ENCODE results near the gene SSTR1.

The SSTR1 gene

GRCh38 chr14:38202444-38203191 is 5.1 kb upstream of the SSTR1 start:
- no peak for DNase-seq (ENCODE audit: low spot score)

DNA sequence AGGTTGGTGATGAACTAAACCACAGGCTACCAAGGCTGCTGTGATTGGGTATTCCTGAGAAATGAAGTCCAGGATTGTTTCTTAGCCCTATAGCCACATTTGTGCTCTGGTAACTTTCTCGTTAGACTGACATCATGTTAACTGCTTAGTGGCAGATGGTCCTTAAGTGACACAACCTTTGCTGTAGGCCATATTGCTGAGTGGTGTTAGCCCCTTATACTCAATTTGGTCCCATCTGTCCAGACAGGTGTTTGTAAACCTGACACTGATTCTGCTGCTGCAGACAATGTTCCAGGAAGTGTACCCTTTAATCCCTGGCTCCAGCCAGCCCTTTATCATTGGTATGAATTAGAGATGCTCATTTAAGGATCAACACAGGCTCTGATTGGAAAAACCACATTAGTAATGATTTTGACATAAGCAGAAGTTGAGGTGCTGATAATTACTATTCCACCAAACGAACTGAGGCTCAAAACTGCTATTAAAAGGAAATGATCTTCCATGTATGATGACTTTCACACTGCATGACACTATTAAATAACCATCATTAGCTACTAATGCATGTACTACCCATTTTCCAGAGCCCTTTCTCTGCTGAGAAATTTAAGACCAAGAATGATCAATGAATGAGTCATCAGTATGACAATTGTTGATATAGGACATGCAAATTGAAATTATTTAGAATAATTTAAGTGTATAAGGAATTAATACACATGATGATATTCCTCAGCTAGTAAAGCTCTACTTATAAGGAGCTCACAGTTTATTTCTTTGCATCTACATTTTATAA is 3.6 kb upstream of the SSTR1 start:
- no peak for DNase-seq (ENCODE audit: low spot score)

DNA sequence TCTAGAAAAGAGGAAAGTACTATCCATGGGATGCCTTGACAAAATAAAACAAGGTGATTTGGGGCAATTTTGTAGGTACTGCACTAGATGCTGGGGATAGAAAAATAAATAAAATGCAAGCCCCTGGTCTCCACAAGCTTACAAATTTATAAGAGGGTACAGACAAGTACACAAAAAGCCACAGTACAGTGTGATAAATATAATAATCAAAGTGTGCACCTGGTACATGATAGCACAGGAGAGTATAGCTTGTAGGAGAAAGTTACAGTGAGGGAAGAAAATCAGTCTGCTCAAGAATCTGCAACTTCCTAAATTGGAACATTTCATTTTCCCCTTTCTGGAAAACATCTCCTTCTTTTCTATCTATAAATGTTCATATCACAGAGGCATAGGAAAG is 3.0 kb upstream of the SSTR1 start:
- DNase-seq (ENCODE audit: low spot score) = no peak

- DNase-seq (ENCODE audit: low spot score) = no peak
Measured at GRCh38 chr14:38205119-38205813, 2.4 kb upstream of the SSTR1 start.

- DNase-seq (ENCODE audit: low spot score) = no peak
Measured at GRCh38 chr14:38205949-38206665, 1.6 kb upstream of the SSTR1 start.

DNA sequence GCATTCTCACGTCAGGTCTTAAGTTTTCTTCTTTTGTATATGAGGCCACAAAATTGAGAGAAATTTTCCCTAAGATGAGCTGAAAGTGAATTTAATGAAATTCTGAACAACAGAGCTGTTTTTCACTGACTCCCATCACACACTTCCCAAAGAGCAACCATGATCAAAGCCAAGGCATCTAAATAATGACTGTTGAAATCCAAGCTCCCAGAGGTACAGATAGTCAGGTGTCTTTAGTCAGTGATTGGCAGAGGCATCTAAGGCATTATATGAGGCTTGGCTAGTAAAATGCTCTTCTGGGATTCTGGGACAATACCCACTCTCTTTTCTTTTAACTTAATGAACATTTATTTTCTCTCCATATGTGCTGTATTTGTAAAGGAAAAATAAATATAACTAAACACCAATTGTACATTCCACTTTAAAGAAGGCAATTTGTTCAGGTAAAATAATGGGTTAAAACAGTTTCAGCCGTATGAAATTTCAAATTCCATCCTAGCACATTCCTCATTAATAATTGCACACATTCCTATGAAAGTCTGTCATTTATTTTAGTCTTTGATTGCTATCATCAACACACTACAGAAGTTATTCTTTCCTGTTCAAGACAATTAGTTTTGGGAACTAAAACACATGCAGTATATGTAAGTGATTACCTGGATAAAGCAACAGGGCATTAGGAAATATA is 871 bp upstream of the SSTR1 start:
- DNase-seq (ENCODE audit: low spot score) = no peak

DNA sequence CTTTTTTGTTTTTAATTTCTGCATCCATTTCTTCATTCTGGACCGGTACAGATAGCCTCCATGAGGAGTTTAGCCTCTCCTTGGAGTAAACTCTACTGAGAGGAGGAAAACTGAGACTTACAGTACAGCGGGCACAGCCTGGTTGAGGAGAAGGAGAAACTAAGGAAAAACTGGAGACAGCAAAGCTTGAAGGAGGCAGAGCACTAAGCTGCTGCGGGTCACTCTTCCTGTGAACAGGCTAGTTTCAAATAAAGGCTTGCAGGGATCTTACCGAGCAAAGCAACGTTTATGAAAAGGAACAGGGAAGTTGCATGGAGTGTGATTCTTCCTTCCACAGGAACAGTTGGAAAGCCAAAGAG is 348 bp upstream of the SSTR1 start:
- no peak for DNase-seq (ENCODE audit: low spot score)

GRCh38 chr14:38208618-38209562 is 1.2 kb downstream of the SSTR1 start:
- DNase-seq (ENCODE audit: low spot score) = no peak

DNA sequence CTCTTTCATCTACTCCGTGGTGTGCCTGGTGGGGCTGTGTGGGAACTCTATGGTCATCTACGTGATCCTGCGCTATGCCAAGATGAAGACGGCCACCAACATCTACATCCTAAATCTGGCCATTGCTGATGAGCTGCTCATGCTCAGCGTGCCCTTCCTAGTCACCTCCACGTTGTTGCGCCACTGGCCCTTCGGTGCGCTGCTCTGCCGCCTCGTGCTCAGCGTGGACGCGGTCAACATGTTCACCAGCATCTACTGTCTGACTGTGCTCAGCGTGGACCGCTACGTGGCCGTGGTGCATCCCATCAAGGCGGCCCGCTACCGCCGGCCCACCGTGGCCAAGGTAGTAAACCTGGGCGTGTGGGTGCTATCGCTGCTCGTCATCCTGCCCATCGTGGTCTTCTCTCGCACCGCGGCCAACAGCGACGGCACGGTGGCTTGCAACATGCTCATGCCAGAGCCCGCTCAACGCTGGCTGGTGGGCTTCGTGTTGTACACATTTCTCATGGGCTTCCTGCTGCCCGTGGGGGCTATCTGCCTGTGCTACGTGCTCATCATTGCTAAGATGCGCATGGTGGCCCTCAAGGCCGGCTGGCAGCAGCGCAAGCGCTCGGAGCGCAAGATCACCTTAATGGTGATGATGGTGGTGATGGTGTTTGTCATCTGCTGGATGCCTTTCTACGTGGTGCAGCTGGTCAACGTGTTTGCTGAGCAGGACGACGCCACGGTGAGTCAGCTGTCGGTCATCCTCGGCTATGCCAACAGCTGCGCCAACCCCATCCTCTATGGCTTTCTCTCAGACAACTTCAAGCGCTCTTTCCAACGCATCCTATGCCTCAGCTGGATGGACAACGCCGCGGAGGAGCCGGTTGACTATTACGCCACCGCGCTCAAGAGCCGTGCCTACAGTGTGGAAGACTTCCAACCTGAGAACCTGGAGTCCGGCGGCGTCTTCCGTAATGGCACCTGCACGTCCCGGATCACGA is 2.2 kb downstream of the SSTR1 start:
- no peak for DNase-seq (ENCODE audit: low spot score)

DNA sequence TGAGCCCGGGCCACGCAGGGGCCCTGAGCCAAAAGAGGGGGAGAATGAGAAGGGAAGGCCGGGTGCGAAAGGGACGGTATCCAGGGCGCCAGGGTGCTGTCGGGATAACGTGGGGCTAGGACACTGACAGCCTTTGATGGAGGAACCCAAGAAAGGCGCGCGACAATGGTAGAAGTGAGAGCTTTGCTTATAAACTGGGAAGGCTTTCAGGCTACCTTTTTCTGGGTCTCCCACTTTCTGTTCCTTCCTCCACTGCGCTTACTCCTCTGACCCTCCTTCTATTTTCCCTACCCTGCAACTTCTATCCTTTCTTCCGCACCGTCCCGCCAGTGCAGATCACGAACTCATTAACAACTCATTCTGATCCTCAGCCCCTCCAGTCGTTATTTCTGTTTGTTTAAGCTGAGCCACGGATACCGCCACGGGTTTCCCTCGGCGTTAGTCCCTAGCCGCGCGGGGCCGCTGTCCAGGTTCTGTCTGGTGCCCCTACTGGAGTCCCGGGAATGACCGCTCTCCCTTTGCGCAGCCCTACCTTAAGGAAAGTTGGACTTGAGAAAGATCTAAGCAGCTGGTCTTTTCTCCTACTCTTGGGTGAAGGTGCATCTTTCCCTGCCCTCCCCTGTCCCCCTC is 3.0 kb downstream of the SSTR1 start:
- no peak for DNase-seq (ENCODE audit: low spot score)

DNA sequence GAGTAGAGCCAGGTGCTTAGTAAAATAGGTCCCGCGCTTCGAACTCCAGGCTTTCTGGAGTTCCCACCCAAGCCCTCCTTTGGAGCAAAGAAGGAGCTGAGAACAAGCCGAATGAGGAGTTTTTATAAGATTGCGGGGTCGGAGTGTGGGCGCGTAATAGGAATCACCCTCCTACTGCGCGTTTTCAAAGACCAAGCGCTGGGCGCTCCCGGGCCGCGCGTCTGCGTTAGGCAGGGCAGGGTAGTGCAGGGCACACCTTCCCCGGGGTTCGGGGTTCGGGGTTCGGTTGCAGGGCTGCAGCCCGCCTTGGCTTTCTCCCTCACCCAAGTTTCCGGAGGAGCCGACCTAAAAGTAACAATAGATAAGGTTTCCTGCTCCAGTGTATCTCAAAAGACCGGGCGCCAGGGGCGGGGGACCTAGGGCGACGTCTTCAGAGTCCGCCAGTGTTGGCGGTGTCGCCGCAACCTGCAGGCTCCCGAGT is 3.6 kb downstream of the SSTR1 start:
- DNase-seq (ENCODE audit: low spot score) = no peak

DNA sequence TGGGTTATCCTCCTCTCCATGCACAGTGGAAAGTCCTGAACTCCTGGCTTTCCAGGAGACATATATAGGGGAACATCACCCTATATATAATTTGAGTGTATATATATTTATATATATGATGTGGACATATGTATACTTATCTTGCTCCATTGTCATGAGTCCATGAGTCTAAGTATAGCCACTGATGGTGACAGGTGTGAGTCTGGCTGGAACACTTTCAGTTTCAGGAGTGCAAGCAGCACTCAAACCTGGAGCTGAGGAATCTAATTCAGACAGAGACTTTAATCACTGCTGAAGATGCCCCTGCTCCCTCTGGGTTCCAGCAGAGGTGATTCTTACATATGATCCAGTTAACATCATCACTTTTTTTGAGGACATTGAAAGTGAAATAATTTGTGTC is 4.4 kb downstream of the SSTR1 start:
- no peak for DNase-seq (ENCODE audit: low spot score)

- DNase-seq (ENCODE audit: low spot score) = no peak
Measured at GRCh38 chr14:38213001-38213400, 5.3 kb downstream of the SSTR1 start.

DNA sequence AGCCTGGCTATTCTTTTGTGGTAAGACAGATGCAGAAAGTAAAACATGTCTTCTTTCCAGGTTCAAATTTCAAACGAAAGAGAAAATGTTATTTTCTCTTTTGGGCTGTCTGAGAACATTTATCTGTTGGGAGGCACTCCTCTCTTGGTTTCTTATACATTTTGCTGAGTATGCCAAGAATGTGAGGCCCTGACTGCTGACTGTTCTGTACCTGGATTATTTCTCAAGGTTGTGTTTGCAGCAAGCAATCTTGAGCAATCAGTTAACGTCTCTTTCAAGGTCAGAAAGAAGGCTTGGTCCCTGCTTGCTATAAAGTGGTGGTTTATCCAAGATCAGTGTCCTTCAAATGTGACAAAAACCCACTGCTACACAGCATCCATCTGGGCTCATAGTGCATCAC is 9.8 kb downstream of the SSTR1 start:
- no peak for DNase-seq (ENCODE audit: low spot score)

DNA sequence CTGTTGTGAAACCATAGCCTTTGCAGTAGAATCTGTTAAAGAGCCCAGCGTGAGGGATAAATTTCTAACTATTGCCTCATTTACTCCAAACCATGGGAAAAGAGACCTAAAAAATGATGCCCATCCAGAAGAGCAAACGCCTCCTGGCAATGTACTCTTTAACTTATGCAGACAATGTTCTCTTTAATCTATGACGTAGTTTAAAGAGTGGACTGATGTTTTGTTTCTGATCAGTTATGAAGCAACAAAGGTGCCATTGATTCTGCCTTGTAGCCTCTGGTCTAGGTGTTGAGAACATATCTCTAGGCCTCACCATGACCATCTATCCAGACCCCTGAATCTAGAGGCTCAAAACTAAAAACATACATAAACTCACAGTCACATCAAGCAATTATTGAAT is 13.4 kb downstream of the SSTR1 start:
- no peak for DNase-seq (ENCODE audit: low spot score)

GRCh38 chr14:38224338-38224737 is 16.6 kb downstream of the SSTR1 start:
- no peak for DNase-seq (ENCODE audit: low spot score)

GRCh38 chr14:38225946-38226345 is 18.2 kb downstream of the SSTR1 start:
- no peak for DNase-seq (ENCODE audit: low spot score)

- DNase-seq (ENCODE audit: low spot score) = no peak
Measured at GRCh38 chr14:38226366-38226765, 18.7 kb downstream of the SSTR1 start.

DNA sequence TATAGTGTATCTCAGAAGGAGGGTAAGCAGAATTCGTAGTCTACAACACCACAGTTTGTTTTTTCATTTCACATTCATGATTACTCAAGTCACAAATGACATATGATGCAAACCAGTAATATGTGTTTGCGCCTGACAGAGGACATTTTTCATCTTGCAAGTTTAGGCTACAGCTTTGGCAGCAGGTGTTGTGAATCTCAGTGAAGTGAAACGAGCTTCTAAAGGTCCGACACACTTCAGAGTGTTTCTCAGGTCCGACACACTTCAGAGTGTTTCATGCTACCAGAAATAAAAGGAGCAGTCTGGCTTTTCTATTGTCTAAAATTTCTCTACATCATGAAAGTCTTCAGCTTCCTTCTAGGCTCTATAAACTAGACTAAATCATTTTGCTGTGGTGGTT is 25.5 kb downstream of the SSTR1 start:
- DNase-seq (ENCODE audit: low spot score) = no peak
